ENCODE measurements around the gene RPRD1B.

The RPRD1B gene

DNA sequence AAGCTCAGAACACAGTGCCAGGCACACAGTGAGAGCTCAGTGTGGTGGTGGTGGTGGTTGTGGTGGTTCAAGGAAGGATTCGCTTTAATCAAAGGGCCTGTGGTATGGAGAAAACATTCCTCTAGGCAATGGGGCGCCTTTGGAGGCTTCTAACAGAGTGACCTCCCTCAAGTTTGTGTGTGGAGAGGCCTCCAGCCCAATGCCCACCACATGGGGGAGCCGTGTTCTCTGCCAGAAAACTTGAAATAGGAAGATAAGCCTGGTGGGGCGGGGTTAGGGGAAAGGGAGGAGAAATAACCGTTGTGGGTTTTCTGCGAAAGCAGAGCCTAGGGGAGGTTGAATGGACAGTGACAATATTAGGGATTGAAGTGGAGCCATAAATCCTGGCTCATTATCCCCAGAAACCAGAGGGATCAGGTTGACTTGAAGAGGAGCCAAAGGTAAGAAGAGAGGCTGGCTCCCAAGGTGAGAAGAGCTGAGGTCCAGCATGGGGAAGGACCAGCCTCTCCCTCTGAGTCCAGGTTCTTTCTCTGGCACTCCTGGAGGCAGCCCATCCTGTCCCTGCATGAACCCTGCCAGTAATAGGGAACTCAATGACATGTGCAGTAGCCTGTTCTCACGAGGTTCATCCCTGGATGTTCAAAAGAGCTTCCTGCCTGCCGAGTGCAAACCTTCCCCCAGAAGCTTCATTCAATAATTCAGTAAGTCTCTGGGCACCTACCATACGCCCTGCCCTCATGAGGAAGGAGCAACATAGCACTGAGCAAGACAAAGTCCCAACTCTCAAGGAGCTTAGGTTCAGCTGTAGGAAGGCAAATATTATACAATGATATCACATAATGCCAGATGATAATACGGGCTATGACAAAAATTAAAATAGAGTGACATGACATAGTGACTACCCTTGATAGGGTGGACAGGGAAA, 80.1 kb downstream of the RPRD1B start:
- DNase-seq (ENCODE audit: low read depth) = no peak
- TF ChIP-seq, protein P1, sequence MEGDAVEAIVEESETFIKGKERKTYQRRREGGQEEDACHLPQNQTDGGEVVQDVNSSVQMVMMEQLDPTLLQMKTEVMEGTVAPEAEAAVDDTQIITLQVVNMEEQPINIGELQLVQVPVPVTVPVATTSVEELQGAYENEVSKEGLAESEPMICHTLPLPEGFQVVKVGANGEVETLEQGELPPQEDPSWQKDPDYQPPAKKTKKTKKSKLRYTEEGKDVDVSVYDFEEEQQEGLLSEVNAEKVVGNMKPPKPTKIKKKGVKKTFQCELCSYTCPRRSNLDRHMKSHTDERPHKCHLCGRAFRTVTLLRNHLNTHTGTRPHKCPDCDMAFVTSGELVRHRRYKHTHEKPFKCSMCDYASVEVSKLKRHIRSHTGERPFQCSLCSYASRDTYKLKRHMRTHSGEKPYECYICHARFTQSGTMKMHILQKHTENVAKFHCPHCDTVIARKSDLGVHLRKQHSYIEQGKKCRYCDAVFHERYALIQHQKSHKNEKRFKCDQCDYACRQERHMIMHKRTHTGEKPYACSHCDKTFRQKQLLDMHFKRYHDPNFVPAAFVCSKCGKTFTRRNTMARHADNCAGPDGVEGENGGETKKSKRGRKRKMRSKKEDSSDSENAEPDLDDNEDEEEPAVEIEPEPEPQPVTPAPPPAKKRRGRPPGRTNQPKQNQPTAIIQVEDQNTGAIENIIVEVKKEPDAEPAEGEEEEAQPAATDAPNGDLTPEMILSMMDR (IDR thresholded peaks at IDR 0.05; ENCODE audit: control insufficient read depth, extremely low read depth, insufficient read depth) = peak; percentile 16; the same call in 1 of the 2 replicates
- H3K4me3 ChIP-seq (ENCODE audit: low read depth, low read length) = no peak overlapping the region

GRCh38 chr20:38114353-38114791, 80.8 kb downstream of the RPRD1B start:
- no peak for DNase-seq (ENCODE audit: low read depth)
- H3K4me3 ChIP-seq (ENCODE audit: low read depth, low read length) = no peak overlapping the region
- TF ChIP-seq, protein P1 (IDR thresholded peaks at IDR 0.05; ENCODE audit: control insufficient read depth, extremely low read depth, insufficient read depth) = no peak

- DNase-seq (ENCODE audit: low read depth) = no peak
- TF ChIP-seq, protein P1 (IDR thresholded peaks at IDR 0.05; ENCODE audit: control insufficient read depth, extremely low read depth, insufficient read depth) = peak; percentile 8; the same call in 1 of the 2 replicates
- no peak overlapping the region for H3K4me3 ChIP-seq (ENCODE audit: low read depth, low read length)
Observed at GRCh38 chr20:38115205-38115604, 81.7 kb downstream of the RPRD1B start.

DNA sequence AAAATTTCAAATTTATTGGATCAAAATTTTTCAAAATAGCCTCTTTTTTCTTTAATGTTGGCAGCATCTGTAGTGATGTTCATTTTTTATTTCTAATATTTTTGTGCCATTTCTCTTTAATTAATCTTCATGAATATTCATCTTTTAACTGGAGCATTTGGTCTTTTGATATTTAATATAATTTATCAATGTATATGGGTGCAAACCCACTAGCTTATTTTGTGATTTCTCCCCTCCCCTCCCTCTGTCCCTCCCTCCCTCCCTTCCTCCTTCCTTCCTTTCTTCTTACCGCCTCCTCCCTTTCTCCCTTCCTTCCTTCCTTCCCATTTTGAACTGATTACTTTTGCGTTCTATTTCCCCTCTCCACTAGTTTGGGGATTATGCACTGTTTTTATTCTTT, 82.3 kb downstream of the RPRD1B start:
- no peak for DNase-seq (ENCODE audit: low read depth)
- TF ChIP-seq, protein P1 (IDR thresholded peaks at IDR 0.05; ENCODE audit: control insufficient read depth, extremely low read depth, insufficient read depth) = no peak
- H3K4me3 ChIP-seq (ENCODE audit: low read depth, low read length) = no peak overlapping the region

DNA sequence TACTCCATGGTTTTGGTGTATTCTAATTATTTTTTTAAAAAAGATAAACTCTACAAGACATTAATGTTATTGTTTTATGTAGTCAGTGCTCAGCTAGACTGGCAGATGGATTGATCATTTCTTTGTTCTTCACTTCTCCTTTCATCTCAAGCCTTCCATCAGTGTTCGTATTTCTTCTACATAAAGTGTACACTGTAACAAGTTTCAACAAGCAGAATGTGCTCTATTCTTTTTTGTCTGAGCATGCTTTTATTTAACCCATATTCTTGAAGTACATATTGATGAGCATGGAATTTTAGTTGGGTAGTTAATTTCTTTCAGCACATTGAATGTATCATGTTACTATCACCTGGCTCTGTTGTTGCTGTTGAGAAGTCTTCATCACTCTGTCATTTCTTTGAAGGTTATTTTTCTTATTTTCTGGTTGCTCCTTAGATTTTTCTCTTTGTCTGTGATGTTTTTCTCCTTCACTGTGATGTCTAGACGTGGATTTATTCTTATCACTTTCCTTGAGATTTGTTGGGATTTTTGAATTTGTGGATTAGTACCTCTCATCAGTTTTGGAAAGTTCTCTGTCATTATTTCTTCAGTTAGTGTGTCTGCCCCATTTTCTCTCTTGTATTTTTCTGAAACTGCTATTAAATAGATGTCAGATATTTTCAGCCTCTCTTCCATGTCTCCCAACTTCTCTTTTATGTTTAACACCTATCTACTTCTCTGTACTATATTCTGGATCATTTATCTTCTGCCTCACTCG, 83.0 kb downstream of the RPRD1B start:
- TF ChIP-seq, protein P1 (IDR thresholded peaks at IDR 0.05; ENCODE audit: control insufficient read depth, extremely low read depth, insufficient read depth) = no peak
- DNase-seq (ENCODE audit: low read depth) = no peak

DNA sequence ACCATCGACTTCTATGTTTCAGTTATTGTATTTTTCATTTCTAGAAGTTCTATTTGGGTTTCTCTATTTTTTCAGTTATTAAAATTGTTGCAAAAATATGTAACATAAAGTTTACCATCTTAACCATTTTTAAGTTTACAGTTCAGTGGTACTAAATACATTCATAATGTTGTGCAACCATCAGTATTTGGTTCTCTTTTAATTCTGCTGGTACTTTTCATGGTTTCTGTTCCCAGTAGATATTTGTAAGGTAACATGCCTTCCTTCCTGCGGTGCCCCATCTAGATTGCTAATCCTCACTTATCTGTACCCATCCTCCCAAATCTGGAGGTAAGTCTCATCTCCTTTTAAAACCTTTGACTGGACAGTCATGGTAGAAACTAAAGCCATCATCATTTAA, 83.7 kb downstream of the RPRD1B start:
- TF ChIP-seq, protein P1 (IDR thresholded peaks at IDR 0.05; ENCODE audit: control insufficient read depth, extremely low read depth, insufficient read depth) = no peak
- H3K4me3 ChIP-seq (ENCODE audit: low read depth, low read length) = no peak overlapping the region
- DNase-seq (ENCODE audit: low read depth) = no peak

More for the DNA sequence above, 83.0 kb downstream of the RPRD1B start:
- no peak overlapping the region for H3K4me3 ChIP-seq (ENCODE audit: low read depth, low read length)

All from LNCaP clone FGC (cell line).